B cell (primary cell): ENCODE data around the gene GRID1.

ENCODE experiments used
- CTCF ChIP-seq: fragments of 200-600 bp; IDR thresholded peaks from one replicate; pipeline ENCODE4 v1.8.0; 2022; ENCODE audit warnings: antibody characterized with exemption, mild to moderate bottlenecking
- EZH2 ChIP-seq: IDR thresholded peaks from 2 replicates; pipeline ENCODE4 v1.6.1; 2012; ENCODE audit warnings: borderline replicate concordance, low read depth, mild to moderate bottlenecking, moderate library complexity, low read length; ENCODE audit not compliant: insufficient read depth, poor library complexity, severe bottlenecking

GRCh38 chr10:85862771-85863170 lies 503.8 kb downstream of the GRID1 start:
- no peak for TF ChIP-seq CTCF
- no peak for TF ChIP-seq EZH2
